Liver (tissue), 9 donors: ENCODE results near the gene GATB. TPM values are rescaled to one million over a fixed set of nuclear protein-coding genes. Genes with fewer than 3 reads are reported as not detected.

ENCODE experiments used
- DNase-seq: peaks from one replicate; pipeline ENCODE4 v3.0.0-alpha.2; 2017; ENCODE audit warnings: low spot score
- H3K27ac ChIP-seq, 2 donors: one replicate each; pipeline ENCODE4 v1.7.0; 2013; ENCODE audit warnings: inconsistent platforms in 2 of 2, low read length in 2 of 2, control low read depth in 1 of 2, low read depth in 1 of 2, mild to moderate bottlenecking in 1 of 2
- H3K27me3 ChIP-seq, 4 donors: one replicate each; pipeline versions ENCODE4 v1.6.1 to v1.7.0; 2013; ENCODE audit warnings: low read length in 3 of 4, inconsistent platforms in 1 of 4, mild to moderate bottlenecking in 1 of 4, moderate library complexity in 1 of 4; ENCODE audit not compliant: control insufficient read depth in 4 of 4, insufficient read depth in 4 of 4
- H3K36me3 ChIP-seq, 4 donors: one replicate each; pipeline versions ENCODE4 v1.6.1 to v1.7.0; 2013; ENCODE audit warnings: low read length in 3 of 4, mild to moderate bottlenecking in 3 of 4, low read depth in 1 of 4, moderate library complexity in 1 of 4; ENCODE audit not compliant: control insufficient read depth in 4 of 4, insufficient read depth in 3 of 4
- H3K4me1 ChIP-seq, 4 donors: one replicate each; pipeline versions ENCODE4 v1.6.1 to v1.7.0; 2013; ENCODE audit warnings: low read length in 3 of 4, mild to moderate bottlenecking in 3 of 4, moderate library complexity in 1 of 4; ENCODE audit not compliant: control insufficient read depth in 4 of 4, insufficient read depth in 4 of 4
- H3K4me3 ChIP-seq, 3 donors: one replicate each; pipeline versions ENCODE4 v1.6.1 to v1.7.0; 2013; ENCODE audit warnings: low read length in 3 of 3, control low read depth in 1 of 3, low read depth in 1 of 3, mild to moderate bottlenecking in 1 of 3
- H3K9ac ChIP-seq, 2 donors: one replicate each; pipeline ENCODE4 v1.7.0; 2013; ENCODE audit warnings: low read length in 2 of 2, mild to moderate bottlenecking in 2 of 2, moderate library complexity in 2 of 2, control low read depth in 1 of 2, low read depth in 1 of 2
- H3K9me3 ChIP-seq, 4 donors: one replicate each; pipeline versions ENCODE4 v1.6.1 to v1.7.0; 2013; ENCODE audit warnings: low read length in 3 of 4; ENCODE audit not compliant: control insufficient read depth in 4 of 4
- ATF3 ChIP-seq: IDR thresholded peaks from 2 replicates; pipeline ENCODE4 v1.6.1; 2016; ENCODE audit warnings: antibody characterized with exemption
- CTCF ChIP-seq: fragments of 150-350 bp; IDR thresholded peaks from 2 replicates; pipeline ENCODE4 v1.5.1; 2017; ENCODE audit warnings: improper control_type of control experiment, low read depth, low read length; ENCODE audit not compliant: missing input control
- EGR1 ChIP-seq, 2 donors: IDR thresholded peaks; 2 replicates each; pipeline ENCODE4 v1.6.1; 2016 to 2018; ENCODE audit warnings: antibody characterized with exemption in 2 of 2, low read depth in 2 of 2
- FOXA1 ChIP-seq: IDR thresholded peaks from 2 replicates; pipeline ENCODE4 v1.6.1; 2016; ENCODE audit warnings: antibody characterized with exemption
- FOXA2 ChIP-seq: IDR thresholded peaks from 2 replicates; pipeline ENCODE4 v1.6.1; 2016; ENCODE audit warnings: antibody characterized with exemption
- GABPA ChIP-seq, 2 donors: IDR thresholded peaks in 1 of 2; conservative IDR thresholded peaks in 1 of 2; 2 replicates each; pipeline ENCODE4 v1.6.1; 2016; ENCODE audit warnings: antibody characterized with exemption in 2 of 2, mild to moderate bottlenecking in 1 of 2, moderate library complexity in 1 of 2
- HNF4G ChIP-seq: IDR thresholded peaks from 2 replicates; pipeline ENCODE4 v1.6.1; 2016; ENCODE audit warnings: antibody characterized with exemption
- JUND ChIP-seq, 2 donors: IDR thresholded peaks; 2 replicates each; pipeline ENCODE4 v1.6.1; 2016; ENCODE audit warnings: antibody characterized with exemption in 2 of 2
- MAX ChIP-seq: IDR thresholded peaks from 2 replicates; pipeline ENCODE4 v1.6.1; 2016; ENCODE audit warnings: antibody characterized with exemption
- NR2F2 ChIP-seq: IDR thresholded peaks from 2 replicates; pipeline ENCODE4 v1.6.1; 2016; ENCODE audit warnings: antibody characterized with exemption
- RAD21 ChIP-seq, 2 donors: IDR thresholded peaks; 2 replicates each; pipeline ENCODE4 v1.6.1; 2016; ENCODE audit warnings: antibody characterized with exemption in 2 of 2, mild to moderate bottlenecking in 2 of 2
- REST ChIP-seq: IDR thresholded peaks from 2 replicates; pipeline ENCODE4 v1.6.1; 2016; ENCODE audit warnings: antibody characterized with exemption, mild to moderate bottlenecking
- RXRA ChIP-seq, 2 donors: IDR thresholded peaks; 2 replicates each; pipeline ENCODE4 v1.6.1; 2017 to 2018; ENCODE audit warnings: antibody characterized with exemption in 2 of 2, mild to moderate bottlenecking in 1 of 2
- SP1 ChIP-seq: IDR thresholded peaks from 2 replicates; pipeline ENCODE4 v1.6.1; 2018; ENCODE audit warnings: antibody characterized with exemption, mild to moderate bottlenecking
- TAF1 ChIP-seq: conservative IDR thresholded peaks from 2 replicates; pipeline ENCODE4 v1.6.1; 2016; ENCODE audit warnings: antibody characterized with exemption, mild to moderate bottlenecking
- YY1 ChIP-seq: IDR thresholded peaks from 2 replicates; pipeline ENCODE4 v1.6.1; 2016; ENCODE audit warnings: antibody characterized with exemption, mild to moderate bottlenecking
- ZBTB33 ChIP-seq: IDR thresholded peaks from 2 replicates; pipeline ENCODE4 v1.6.1; 2016; ENCODE audit warnings: antibody characterized with exemption
- WGBS: extraction: QIAGEN DNeasy Blood & Tissue Kit; methylation state at CpG from one replicate; pipeline ENCODE4 v1.1.7; 2013; 5-methylcytosine and 5-hydroxymethylcytosine counted together
- polyA plus RNA-seq, 2 donors: library from polyadenylated mRNA; stranded (reverse) in 1 of 2; unstranded in 1 of 2; fragments of 200-250 nt in 1 of 2; fragments of >200 nt in 1 of 2; fragmentation: Nextera tagmentation in 1 of 2; extraction: Ambion mirVana in 1 of 2; gene quantifications; one replicate each; pipeline versions ENCODE4 v1.2.1 to v1.2.3, GENCODE V29; 2013 to 2015
- total RNA-seq, 2 donors: library from RNA; depleted of rRNA; stranded (reverse); fragments of >200 nt; gene quantifications; one replicate each; pipeline ENCODE4 v1.2.3, GENCODE V29; 2014
- donor health status: healthy.
- donor health status: healthy.
- donor health status: healthy.
- donor health status: healthy.
- donor health status: healthy.

The GATB gene
- total and polyA plus RNA-seq, 4 donors: 10.4 to 17.3 (median 12.5) TPM

- TF ChIP-seq RAD21 (IDR thresholded peaks at IDR 0.05): no peak
Measured at GRCh38 chr4:151744614-151745013, 16.2 kb downstream of the GATB start (continued).

- 96% methylated on average over 4 of the region's 4 CpGs for WGBS
- Histone ChIP-seq H3K9ac (no peak overlapping the region), H3K4me1 (peaks cover 0 to 1% (median 0%) of the 10 kb centered on the region in 4 donors), H3K27ac (no peak overlapping the region), H3K27me3 (no peaks in the 10 kb centered on the region), H3K36me3 (peaks cover 0 to 2% (median 0%) of the 10 kb centered on the region in 4 donors), H3K9me3 (no peaks in the 10 kb centered on the region), H3K4me3 (no peak overlapping the region)
- TF ChIP-seq JUND (IDR thresholded peaks at IDR 0.05) (no peak), MAX (no peak), EGR1 (IDR thresholded peaks at IDR 0.05; ENCODE audit: low read depth in 2 of 2) (no peak), ATF3 (no peak), RXRA (IDR thresholded peaks at IDR 0.05) (no peak), REST (no peak), HNF4G (no peak), FOXA1 (no peak), YY1 (no peak), SP1 (no peak), RAD21 (IDR thresholded peaks at IDR 0.05) (no peak), FOXA2 (no peak), TAF1 (no peak), CTCF (no peak), ZBTB33 (no peak), NR2F2 (no peak), GABPA (IDR thresholded peaks at IDR 0.05 in 1 of 2, conservative IDR thresholded peaks at IDR 0.05 in 1 of 2) (no peak)
- no peak for DNase-seq
Measured at GRCh38 chr4:151743894-151744293, 16.9 kb downstream of the GATB start.
